ENCODE results near the gene TSPYL2.

TSPYL2 gene

GRCh38 chrX:53081925-53082772 is at the start of gene TSPYL2:
Gene TSPYL2 (plus strand): TSS chrX:53082367. CDS start chrX:53082499, 132 bp downstream.
- DNase-seq: peak; percentile 89

DNA sequence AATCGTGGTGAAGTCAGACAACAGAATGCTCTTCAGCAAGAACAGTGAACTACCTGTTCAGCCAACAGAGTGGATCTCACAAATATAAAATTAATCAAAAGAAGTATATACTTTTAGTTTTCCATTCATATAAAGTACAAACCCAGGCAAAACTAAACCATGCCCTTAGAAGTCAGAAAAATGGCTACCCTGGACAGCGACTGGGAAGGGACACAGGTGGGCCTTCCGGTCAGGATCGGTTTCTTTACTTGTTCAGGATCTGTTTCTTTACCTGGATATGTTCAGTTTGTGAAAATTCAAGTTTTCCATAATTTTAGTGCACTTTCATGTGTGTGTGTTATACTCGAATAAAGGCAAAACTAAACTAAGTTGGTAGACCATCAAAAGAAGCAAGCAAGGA is 46.0 kb upstream of the TSPYL2 start:
- no peak for DNase-seq

GRCh38 chrX:53039236-53039635 is 42.9 kb upstream of the TSPYL2 start:
- no peak for DNase-seq

DNA sequence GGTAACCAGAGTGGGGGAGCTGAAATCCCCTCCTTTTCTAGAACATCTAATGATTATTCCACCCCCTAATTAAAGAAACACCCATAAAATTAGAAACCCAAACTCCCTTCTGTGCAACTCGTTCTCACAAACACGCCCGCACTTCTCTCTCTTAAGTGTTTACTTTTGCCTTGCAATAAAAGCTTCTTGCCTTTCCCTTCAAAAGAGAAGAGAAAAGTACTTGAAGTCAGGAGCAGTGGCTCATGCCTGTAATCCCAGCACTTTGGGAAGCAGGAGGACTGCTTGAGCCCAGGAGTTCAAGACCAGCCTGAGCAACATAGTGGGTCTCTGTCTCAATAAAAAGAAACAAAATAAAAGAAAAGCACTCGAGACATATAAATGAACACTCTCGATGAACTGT is 37.2 kb upstream of the TSPYL2 start:
- peak; percentile 78 for DNase-seq

- DNase-seq: no peak
Measured at GRCh38 chrX:53047228-53047627, 34.9 kb upstream of the TSPYL2 start.

DNA sequence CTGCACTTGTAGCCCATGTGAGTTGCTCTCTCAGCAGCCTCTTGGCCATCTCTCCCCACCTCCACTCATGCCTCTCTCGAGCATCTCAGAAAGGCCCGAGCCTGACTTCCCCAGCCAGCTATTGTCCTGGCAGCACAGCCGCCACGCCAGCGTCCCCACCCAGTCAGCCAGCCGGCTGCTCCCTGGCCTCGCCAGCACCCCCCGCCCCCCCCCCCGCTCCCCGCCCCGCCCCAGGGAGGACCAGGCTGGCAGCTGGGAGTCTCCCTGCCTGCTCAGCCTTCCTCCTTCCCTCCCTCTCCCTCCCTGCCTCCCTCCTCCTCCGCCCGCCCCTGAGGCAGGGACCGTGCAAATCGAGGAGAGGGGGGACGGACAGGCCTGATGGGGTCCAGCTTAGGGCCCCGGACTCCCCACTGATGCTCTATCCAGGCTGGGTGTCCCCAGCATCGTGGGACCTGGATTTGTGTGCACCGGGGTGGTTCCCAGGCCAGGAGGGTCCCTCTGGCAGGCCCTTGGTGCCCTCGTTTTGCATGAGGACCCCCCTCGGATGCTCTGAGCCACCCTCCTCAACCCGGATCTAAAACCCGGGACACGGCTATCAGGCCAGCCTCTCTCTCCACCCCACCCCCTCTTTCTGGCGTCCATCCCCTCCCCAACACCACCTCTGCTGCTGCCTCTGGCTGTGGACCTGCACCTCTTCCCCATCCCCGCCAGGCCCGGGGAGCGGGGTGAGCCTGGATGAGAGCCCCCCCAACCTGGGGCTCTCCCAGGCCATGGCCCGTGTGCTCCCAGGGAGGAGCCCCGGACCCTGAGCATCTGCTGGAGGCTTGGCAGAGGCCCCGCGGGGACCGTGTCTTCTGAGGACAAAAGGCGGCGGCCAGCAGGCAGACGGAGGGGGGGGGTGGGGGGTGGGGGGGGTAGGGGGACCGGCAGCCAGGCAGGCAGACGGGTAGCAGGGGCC is 33.7 kb upstream of the TSPYL2 start, which contains the start of gene GPR173:
GPR173 (plus strand) TSS at position 621 of the 958 bp plus-strand sequence. CDS start 27,833 bp downstream, outside the sequence.
- DNase-seq: peak; percentile 35

DNA sequence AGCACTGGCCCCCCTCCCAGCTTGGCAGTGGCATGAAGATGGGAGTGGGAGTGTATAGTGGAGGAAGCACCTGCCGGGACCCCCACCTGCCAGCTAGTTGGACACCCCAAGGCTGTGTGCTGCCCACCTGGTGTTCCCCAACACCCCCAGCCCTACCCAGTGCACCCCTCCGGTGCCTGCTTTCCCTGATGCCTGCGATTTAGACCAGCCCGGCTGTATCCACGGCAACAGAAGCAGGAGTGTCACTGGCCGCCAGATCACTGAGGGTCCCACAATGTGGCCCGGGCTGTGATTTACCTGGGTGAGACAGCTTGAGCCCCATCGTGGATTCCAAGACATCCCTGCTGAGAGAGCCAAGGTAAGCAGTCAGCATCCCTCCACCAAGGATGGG is 33.0 kb upstream of the TSPYL2 start:
- no peak for DNase-seq

DNA sequence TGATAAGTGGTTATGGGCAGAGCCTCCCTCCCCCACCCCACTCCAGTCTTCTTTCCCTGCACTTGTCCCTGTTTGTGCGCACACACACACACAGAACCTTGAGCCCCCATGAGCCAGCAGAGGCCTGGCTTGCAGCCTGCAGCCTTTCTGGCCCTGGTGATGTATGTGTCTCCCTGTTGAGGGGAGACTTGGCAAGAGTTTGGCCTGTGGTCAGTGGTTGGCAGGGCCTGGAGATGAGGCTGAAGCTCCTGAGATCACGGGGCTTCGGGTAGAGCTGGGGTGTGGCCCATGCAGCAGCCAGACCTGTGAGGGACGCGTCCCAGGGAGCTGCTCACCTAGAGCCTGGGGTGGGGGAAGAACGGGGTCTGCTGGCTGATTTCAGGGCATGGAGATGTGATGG is 31.3 kb upstream of the TSPYL2 start:
- DNase-seq: no peak

GRCh38 chrX:53055244-53055849 is 26.8 kb upstream of the TSPYL2 start:
- no peak for DNase-seq

- DNase-seq: no peak
Measured at GRCh38 chrX:53056292-53056691, 25.9 kb upstream of the TSPYL2 start.

DNA sequence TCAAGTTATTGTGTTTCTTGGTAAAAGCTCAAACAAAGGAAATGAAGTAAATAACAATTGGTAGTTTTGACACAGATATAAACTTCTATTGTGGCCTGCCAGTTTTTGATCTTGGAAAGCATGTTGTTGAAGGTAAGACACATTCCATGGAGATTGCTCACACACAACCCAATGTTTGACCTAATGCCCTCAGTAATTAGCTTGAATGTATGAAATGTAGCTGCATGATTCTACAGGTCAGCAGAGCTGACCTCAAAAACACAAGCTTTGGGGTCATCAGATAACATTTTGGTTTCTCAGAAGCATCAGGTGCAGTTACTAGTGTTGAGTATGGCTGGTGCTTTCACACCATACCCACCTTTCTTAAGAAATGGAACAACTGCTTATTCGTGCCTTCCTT is 17.1 kb upstream of the TSPYL2 start:
- DNase-seq: no peak

- DNase-seq: no peak
Measured at GRCh38 chrX:53071064-53071463, 11.1 kb upstream of the TSPYL2 start.

DNA sequence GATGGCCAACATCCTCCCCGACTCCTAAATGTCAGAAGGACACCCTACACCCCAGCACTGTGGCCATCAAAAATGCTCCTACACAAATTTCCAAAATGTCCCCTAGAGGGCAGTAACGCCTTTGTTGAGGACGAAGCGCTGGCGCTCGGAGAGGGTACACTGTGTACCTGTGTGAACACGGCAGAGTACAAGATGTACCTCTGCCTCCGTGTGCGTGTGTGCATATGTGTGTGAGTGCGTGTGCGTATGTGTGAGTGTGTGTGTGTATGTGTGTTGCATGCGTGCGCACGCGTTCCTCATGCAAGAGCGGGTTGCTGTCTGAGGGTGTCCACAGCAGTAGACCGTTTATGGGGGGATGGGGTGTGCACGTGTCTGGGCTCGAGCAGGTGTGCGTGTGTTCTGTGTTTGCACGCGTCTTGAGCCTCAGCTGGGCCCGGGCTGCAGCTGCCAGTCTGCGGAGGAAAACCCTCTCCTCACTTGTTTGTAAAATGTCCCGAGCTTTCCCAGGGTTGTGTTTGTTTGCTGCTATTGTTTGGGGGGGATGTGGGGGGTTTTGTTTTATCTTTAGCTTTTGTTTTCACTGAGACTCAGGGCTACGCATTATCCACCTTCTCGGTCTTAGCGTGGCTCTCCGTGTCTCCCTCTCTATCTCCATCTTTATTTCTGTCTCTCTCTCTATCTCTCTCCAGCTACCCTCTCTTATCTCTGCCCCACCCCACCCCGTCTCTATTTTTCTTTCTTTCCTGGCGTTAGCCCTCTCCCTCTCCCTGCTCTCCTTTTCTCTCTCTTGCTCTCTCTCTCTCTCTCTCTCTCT is 10.4 kb upstream of the TSPYL2 start:
- peak; percentile 45 for DNase-seq

- DNase-seq: no peak
Measured at GRCh38 chrX:53072418-53073114, 9.6 kb upstream of the TSPYL2 start.

- DNase-seq: peak; percentile 9
Measured at GRCh38 chrX:53073115-53073586, 9.0 kb upstream of the TSPYL2 start.

DNA sequence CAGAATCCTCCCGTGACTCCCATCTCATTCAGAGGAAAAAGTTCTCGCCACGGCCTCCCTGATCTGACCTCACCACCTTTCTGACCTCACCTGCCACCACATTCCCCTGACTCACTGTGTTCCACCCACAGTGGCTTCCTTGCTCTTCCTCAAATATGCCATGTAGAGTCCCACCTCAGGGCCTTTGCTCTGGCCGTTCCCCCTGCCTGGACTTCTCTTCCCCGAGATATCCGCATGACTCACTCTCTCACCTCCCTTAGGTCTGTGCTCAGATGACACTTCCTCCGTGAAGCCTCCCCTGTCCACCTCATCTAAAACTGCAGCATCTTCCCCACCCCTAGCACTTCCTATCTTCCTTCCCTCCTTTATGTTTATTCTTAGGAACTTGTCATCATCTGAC is 7.2 kb upstream of the TSPYL2 start:
- no peak for DNase-seq

DNA sequence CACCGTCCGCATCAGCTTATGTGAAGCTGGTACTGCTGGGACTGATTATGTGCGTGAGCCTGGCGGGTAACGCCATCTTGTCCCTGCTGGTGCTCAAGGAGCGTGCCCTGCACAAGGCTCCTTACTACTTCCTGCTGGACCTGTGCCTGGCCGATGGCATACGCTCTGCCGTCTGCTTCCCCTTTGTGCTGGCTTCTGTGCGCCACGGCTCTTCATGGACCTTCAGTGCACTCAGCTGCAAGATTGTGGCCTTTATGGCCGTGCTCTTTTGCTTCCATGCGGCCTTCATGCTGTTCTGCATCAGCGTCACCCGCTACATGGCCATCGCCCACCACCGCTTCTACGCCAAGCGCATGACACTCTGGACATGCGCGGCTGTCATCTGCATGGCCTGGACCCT is 5.5 kb upstream of the TSPYL2 start:
- no peak for DNase-seq

DNA sequence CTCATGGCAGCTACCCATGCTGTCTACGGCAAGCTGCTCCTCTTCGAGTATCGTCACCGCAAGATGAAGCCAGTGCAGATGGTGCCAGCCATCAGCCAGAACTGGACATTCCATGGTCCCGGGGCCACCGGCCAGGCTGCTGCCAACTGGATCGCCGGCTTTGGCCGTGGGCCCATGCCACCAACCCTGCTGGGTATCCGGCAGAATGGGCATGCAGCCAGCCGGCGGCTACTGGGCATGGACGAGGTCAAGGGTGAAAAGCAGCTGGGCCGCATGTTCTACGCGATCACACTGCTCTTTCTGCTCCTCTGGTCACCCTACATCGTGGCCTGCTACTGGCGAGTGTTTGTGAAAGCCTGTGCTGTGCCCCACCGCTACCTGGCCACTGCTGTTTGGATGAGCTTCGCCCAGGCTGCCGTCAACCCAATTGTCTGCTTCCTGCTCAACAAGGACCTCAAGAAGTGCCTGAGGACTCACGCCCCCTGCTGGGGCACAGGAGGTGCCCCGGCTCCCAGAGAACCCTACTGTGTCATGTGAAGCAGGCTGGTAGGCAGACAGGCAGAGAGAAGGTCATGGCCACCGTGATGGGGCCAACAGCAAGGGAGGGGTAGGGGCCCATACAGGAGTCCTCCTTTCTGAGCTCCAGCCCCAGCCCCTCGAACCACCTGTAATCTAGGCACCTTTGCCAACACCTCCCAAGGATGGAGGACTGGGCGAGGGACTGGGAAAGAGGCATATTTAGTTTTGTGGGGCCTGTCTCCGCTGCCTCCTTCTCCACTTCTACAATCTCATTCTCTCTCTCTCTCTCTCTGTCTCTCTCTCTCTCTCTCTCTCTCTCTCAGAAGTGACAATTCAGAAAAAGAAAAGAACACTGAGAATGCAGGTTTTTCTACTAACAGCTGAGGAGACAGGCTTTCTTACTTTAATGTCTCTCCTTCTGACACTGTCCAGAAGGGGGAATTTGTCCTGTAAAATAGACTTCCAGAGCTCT is 4.7 kb upstream of the TSPYL2 start:
- DNase-seq: no peak

DNA sequence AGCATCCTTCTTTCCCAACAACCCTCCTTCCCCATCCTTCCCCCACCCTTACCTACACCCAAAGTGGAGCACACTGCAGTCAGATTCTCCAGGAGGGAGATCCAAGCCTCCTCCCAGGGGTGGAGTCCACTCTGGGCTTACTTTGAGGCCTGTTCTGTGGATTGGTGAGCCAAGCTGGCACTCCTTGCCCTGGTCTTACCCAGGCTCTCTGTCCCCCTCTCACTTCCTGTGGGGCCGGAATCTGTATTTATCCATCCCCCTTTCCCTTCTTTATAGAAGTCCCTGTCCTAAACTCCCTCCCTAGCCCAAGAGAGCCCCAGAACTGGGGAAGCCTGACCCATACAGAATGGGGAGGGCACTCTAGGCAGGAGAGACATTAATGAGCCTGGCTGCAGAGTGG is 3.2 kb upstream of the TSPYL2 start:
- no peak for DNase-seq
